IMR-90 (cell line): ENCODE data around the gene SLC4A4.

Experiments used
- BHLHE40 ChIP-seq: fragments of 150-350 bp; IDR thresholded peaks from 2 replicates; pipeline ENCODE4 v1.6.1; 2016; ENCODE audit warnings: mild to moderate bottlenecking, low read depth, low read length
- MAZ ChIP-seq: IDR thresholded peaks from 2 replicates; pipeline ENCODE4 v1.6.1; 2012; ENCODE audit warnings: low read depth, mild to moderate bottlenecking, low read length, improper control_type of control experiment, moderate library complexity, borderline replicate concordance
- MXI1 ChIP-seq: IDR thresholded peaks from 2 replicates; pipeline ENCODE4 v1.6.1; 2012; ENCODE audit warnings: low read depth, mild to moderate bottlenecking, low read length, moderate library complexity, borderline replicate concordance
- POLR2A ChIP-seq: IDR thresholded peaks from 2 replicates; pipeline ENCODE4 v1.6.1; 2012; ENCODE audit warnings: mild to moderate bottlenecking, low read depth, low read length
- RAD21 ChIP-seq: IDR thresholded peaks from 2 replicates; pipeline ENCODE4 v1.6.1; 2012; ENCODE audit warnings: low read length, improper control_type of control experiment
- RFX5 ChIP-seq: IDR thresholded peaks from 2 replicates; pipeline ENCODE4 v1.8.0; 2012; ENCODE audit warnings: low read depth, mild to moderate bottlenecking, low read length, moderate library complexity
- SMC3 ChIP-seq: fragments of 150-350 bp; IDR thresholded peaks from 2 replicates; pipeline ENCODE4 v1.6.1; 2016; ENCODE audit warnings: low read depth, mild to moderate bottlenecking, antibody characterized with exemption, low read length, moderate library complexity
- TF ChIP-seq, protein P1 (sequence below): conservative IDR thresholded peaks from 2 replicates; pipeline ENCODE4 v1.5.1; 2012; ENCODE audit warnings: mild to moderate bottlenecking, low read depth, low read length, improper control_type of control experiment
- TF ChIP-seq, protein P2 (sequence below): fragments of 150-350 bp; IDR thresholded peaks from 2 replicates; pipeline ENCODE4 v1.6.1; 2017; ENCODE audit warnings: mild to moderate bottlenecking, antibody characterized with exemption, low read length, low read depth

DNA sequence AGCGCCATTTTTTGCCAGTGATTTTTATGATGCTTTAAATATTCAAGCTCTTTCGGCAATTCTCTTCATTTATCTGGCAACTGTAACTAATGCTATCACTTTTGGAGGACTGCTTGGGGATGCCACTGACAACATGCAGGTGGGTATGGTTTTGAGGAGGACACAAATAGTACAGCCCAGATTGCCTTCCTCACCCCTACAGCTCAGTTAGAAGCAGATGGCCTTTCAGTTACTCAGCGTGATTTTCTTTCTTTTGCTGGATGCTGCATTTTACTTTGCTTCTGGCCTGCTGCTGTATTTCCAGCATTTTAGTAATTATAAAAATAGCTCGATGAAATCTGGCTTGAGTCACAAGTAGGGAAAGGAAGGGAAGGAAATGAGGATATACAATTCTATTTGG, 114.7 kb downstream of the SLC4A4 start:
- TF ChIP-seq RFX5 (no peak), POLR2A (no peak), MAZ (no peak), RAD21 (no peak), MXI1 (no peak), SMC3 (no peak), BHLHE40 (no peak)
- TF ChIP-seq, protein P1, sequence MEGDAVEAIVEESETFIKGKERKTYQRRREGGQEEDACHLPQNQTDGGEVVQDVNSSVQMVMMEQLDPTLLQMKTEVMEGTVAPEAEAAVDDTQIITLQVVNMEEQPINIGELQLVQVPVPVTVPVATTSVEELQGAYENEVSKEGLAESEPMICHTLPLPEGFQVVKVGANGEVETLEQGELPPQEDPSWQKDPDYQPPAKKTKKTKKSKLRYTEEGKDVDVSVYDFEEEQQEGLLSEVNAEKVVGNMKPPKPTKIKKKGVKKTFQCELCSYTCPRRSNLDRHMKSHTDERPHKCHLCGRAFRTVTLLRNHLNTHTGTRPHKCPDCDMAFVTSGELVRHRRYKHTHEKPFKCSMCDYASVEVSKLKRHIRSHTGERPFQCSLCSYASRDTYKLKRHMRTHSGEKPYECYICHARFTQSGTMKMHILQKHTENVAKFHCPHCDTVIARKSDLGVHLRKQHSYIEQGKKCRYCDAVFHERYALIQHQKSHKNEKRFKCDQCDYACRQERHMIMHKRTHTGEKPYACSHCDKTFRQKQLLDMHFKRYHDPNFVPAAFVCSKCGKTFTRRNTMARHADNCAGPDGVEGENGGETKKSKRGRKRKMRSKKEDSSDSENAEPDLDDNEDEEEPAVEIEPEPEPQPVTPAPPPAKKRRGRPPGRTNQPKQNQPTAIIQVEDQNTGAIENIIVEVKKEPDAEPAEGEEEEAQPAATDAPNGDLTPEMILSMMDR, result no peak
- TF ChIP-seq, protein P2, sequence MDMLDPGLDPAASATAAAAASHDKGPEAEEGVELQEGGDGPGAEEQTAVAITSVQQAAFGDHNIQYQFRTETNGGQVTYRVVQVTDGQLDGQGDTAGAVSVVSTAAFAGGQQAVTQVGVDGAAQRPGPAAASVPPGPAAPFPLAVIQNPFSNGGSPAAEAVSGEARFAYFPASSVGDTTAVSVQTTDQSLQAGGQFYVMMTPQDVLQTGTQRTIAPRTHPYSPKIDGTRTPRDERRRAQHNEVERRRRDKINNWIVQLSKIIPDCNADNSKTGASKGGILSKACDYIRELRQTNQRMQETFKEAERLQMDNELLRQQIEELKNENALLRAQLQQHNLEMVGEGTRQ, result no peak
